Parathyroid adenoma (tissue), 2 donors: ENCODE results near the gene PLSCR1.

ENCODE experiments used
- H2AFZ ChIP-seq: fragments of 300-600 bp; sonication (generic); one replicate; pipeline ENCODE4 v1.7.0; 2017; ENCODE audit warnings: antibody characterized with exemption, mild to moderate bottlenecking
- H3K27ac ChIP-seq: fragments of 300-600 bp; sonication (generic); one replicate; pipeline ENCODE4 v1.7.0; 2017
- H3K27me3 ChIP-seq: fragments of 300-600 bp; sonication (generic); one replicate; pipeline ENCODE4 v1.7.0; 2017; ENCODE audit warnings: low read length; ENCODE audit not compliant: control insufficient read depth, insufficient read depth
- H3K36me3 ChIP-seq: fragments of 300-600 bp; sonication (generic); one replicate; pipeline ENCODE4 v1.7.0; 2017; ENCODE audit warnings: low read length; ENCODE audit not compliant: control insufficient read depth, insufficient read depth
- H3K4me1 ChIP-seq: fragments of 300-600 bp; sonication (generic); one replicate; pipeline ENCODE4 v1.7.0; 2017; ENCODE audit warnings: control low read depth
- H3K4me2 ChIP-seq: fragments of 300-600 bp; sonication (generic); one replicate; pipeline ENCODE4 v1.7.0; 2017; ENCODE audit warnings: low read length
- H3K4me3 ChIP-seq: fragments of 300-600 bp; sonication (generic); one replicate; pipeline ENCODE4 v1.7.0; 2017; ENCODE audit warnings: low read depth, low read length
- H3K79me2 ChIP-seq: fragments of 300-600 bp; sonication (generic); one replicate; pipeline ENCODE4 v1.7.0; 2017; ENCODE audit warnings: control low read depth
- H3K9ac ChIP-seq: fragments of 300-600 bp; sonication (generic); one replicate; pipeline ENCODE4 v1.7.0; 2017; ENCODE audit warnings: mild to moderate bottlenecking
- H3K9me3 ChIP-seq: fragments of 300-600 bp; sonication (generic); one replicate; pipeline ENCODE4 v1.7.0; 2017; ENCODE audit warnings: low read length; ENCODE audit not compliant: control insufficient read depth
- CTCF ChIP-seq: fragments of 300-600 bp; sonication (generic); IDR thresholded peaks from one replicate; pipeline ENCODE4 v1.7.0; 2017; ENCODE audit warnings: antibody characterized with exemption, mild to moderate bottlenecking
- donor health status: primary hyperparathyroidism.

The PLSCR1 gene

DNA sequence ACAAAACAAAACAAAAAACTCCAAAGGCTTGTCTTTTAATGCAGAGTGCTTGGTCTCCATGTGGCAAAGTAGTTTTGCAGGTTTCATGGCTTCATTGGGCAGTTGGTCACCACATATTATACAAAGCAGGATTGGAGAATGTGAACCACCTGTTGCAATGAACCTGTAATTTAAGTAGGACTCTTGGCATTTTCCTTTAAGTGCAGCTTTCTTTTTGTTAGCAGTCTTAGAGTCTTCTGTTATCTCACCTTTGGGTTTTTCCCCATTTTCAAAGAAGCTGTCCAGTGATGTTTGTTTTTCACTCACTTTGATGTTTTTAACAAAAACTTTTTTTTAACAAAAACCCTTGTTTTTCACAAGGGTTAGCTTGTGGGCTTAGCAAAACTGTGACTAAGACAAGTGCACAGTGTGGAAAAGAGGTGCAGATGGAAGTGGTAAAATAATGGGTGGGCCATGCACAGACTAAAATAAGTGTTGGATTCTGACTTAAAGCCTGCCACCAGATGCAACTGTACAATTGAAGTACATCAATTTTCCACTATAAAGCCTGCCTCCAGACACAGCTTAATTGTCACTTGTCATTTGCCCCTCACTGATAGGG, 2.9 kb upstream of the PLSCR1 start:
- no peaks in the 10 kb centered on the region for H3K4me1 ChIP-seq
- no peak overlapping the region for H3K9ac ChIP-seq
- H3K27me3 ChIP-seq = no peaks in the 10 kb centered on the region
- no peak overlapping the region for H3K4me3 ChIP-seq
- no peaks in the 10 kb centered on the region for H3K79me2 ChIP-seq
- H3K27ac ChIP-seq = no peak overlapping the region
- H3K9me3 ChIP-seq = no peaks in the 10 kb centered on the region
- H2AFZ ChIP-seq = no peak overlapping the region
- no peak for TF ChIP-seq CTCF
- no peak overlapping the region for H3K4me2 ChIP-seq
- H3K36me3 ChIP-seq = no peaks in the 10 kb centered on the region

GRCh38 chr3:146546366-146546965, 2.1 kb upstream of the PLSCR1 start:
- no peaks in the 10 kb centered on the region for H3K79me2 ChIP-seq
- H3K4me3 ChIP-seq = no peak overlapping the region
- no peak for TF ChIP-seq CTCF
- H3K4me2 ChIP-seq = no peak overlapping the region
- no peaks in the 10 kb centered on the region for H3K9me3 ChIP-seq
- no peaks in the 10 kb centered on the region for H3K4me1 ChIP-seq
- H3K27me3 ChIP-seq = no peaks in the 10 kb centered on the region
- H3K27ac ChIP-seq = no peak overlapping the region
- H2AFZ ChIP-seq = no peak overlapping the region
- H3K36me3 ChIP-seq = no peaks in the 10 kb centered on the region
- no peak overlapping the region for H3K9ac ChIP-seq

GRCh38 chr3:146544929-146545528, 622 bp upstream of the PLSCR1 start:
- H3K4me1 ChIP-seq = no peaks in the 10 kb centered on the region
- peak overlapping the region; percentile 42 for H3K4me2 ChIP-seq
- no peaks in the 10 kb centered on the region for H3K9me3 ChIP-seq
- no peaks in the 10 kb centered on the region for H3K27me3 ChIP-seq
- no peaks in the 10 kb centered on the region for H3K36me3 ChIP-seq
- H3K27ac ChIP-seq = peak overlapping the region; percentile 89
- H3K4me3 ChIP-seq = peak overlapping the region; percentile 69
- no peaks in the 10 kb centered on the region for H3K79me2 ChIP-seq
- TF ChIP-seq CTCF = no peak
- peak overlapping the region; percentile 80 for H2AFZ ChIP-seq
- no peak overlapping the region for H3K9ac ChIP-seq

DNA sequence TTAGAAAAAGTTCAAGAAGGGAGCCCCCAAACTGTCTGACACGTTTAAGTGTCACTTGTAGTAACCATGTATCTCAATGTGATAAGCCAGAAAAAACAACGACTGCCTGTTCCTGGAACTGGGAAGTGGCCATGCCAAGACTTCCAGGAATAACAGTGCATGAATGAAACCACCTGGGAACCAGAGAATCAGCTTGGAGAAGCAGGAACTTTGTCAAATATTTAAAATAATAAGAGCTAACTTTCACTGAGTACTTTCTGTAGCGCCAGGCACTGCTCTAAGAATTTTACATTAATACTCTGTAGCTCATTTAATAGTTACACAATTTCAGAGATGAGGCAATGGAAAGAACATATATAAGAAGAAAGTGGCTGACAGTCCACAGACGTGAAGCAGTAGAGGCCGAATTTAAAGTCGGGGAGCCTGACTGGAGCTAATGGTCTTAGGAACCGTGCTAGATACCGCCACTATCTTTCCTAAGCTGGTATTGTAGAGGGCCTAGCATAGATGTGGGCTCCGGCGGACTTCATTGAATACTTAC, 876 bp downstream of the PLSCR1 start:
- Histone ChIP-seq H3K27ac (peak overlapping the region; percentile 89), H3K36me3 (no peaks in the 10 kb centered on the region), H3K4me3 (peak overlapping the region; percentile 69), H3K27me3 (no peaks in the 10 kb centered on the region), H3K9ac (no peak overlapping the region), H3K4me1 (no peaks in the 10 kb centered on the region), H2AFZ (peak overlapping the region; percentile 80), H3K4me2 (peak overlapping the region; percentile 42), H3K9me3 (no peaks in the 10 kb centered on the region), H3K79me2 (no peaks in the 10 kb centered on the region)
- no peak for TF ChIP-seq CTCF
